GM12878 (cell line): ENCODE measurements around the gene MAGI2. TPM values are rescaled to one million over a fixed set of nuclear protein-coding genes. Genes with fewer than 3 reads are reported as not detected.

Experiments used
- ATAC-seq: fragments of 200-7000 bp; cut with Tn5 transposase; 3 replicates; pipeline ENCODE4 v1.9.1; 2020; ENCODE audit warnings: mild to moderate bottlenecking, moderate library complexity
- BruUV-seq: library from RNA; stranded (reverse); fragments of 400-500 nt; replicated peaks from 2 replicates; lab custom pipeline; 2021; lab: Mats Ljungman, UMichigan
- CTCF ChIA-PET: fragments of 300-600 bp; sonication (Branson Sonifier 250); formaldehyde crosslinking; extraction: SDS; loops from one replicate; lab custom pipeline; 2021; ENCODE audit warnings: inconsistent platforms; lab: Yijun Ruan, JAX
- POLR2A ChIA-PET: fragments of 350-600 bp; formaldehyde crosslinking; extraction: SDS; loops from one replicate; lab custom pipeline; 2021; ENCODE audit warnings: inconsistent platforms; lab: Charles Lee
- RAD21 ChIA-PET: fragments of 300-600 bp; sonication (Branson Sonifier 250); formaldehyde crosslinking; loops from one replicate; lab custom pipeline; 2023; ENCODE audit warnings: antibody characterized with exemption; ENCODE audit not compliant: unreplicated experiment; lab: Charles Lee
- SMC1A ChIA-PET: fragments of 300-600 bp; sonication (Branson Sonifier 250); formaldehyde crosslinking; loops from one replicate; lab custom pipeline; 2023; ENCODE audit not compliant: unreplicated experiment, uncharacterized antibody; lab: Charles Lee
- DNase-seq: peaks from one replicate; pipeline ENCODE4 v3.0.0-alpha.2; 2011; ENCODE audit warnings: low read depth, low spot score
- FAIRE-seq: peaks from 3 replicates; lab custom pipeline; 2011; peaks lifted over from hg19 to GRCh38; lab: Jason Lieb, UNC
- H2AFZ ChIP-seq: 2 replicates; pipeline ENCODE4 v1.6.0; 2011; ENCODE audit warnings: low read depth, low read length, control low read depth; ENCODE audit not compliant: control insufficient read depth
- H3K27ac ChIP-seq: 2 replicates; pipeline ENCODE4 v1.5.1; 2011; ENCODE audit warnings: control low read depth; ENCODE audit not compliant: control insufficient read depth, insufficient read depth
- H3K27me3 ChIP-seq, 2 experiments: replicated peaks in 1 of 2; 2 replicates each; pipeline versions ENCODE4 v1.6.0 to v1.6.1; 2011; ENCODE audit warnings: low read length in 1 of 2; ENCODE audit not compliant: control insufficient read depth in 2 of 2, insufficient read depth in 2 of 2
- H3K36me3 ChIP-seq, 2 experiments: 2 replicates each; pipeline ENCODE4 v1.5.1; 2011; ENCODE audit warnings: low read length in 1 of 2; ENCODE audit not compliant: control insufficient read depth in 2 of 2, insufficient read depth in 2 of 2
- H3K4me1 ChIP-seq: 2 replicates; pipeline ENCODE4 v1.6.1; 2011; ENCODE audit warnings: mild to moderate bottlenecking, low read length, moderate library complexity, mixed read lengths; ENCODE audit not compliant: control insufficient read depth, insufficient read depth
- H3K4me2 ChIP-seq: 2 replicates; pipeline ENCODE4 v1.6.0; 2011; ENCODE audit warnings: control low read depth; ENCODE audit not compliant: control insufficient read depth, insufficient read depth
- H3K4me3 ChIP-seq: fragments of 200-600 bp; sonication (generic); 2 replicates; pipeline ENCODE4 v1.5.1; 2016
- H3K79me2 ChIP-seq: 2 replicates; pipeline ENCODE4 v1.6.0; 2011; ENCODE audit warnings: low read length; ENCODE audit not compliant: control insufficient read depth, insufficient read depth
- H3K9ac ChIP-seq: 2 replicates; pipeline ENCODE4 v1.8.0; 2011; ENCODE audit warnings: low read length, control low read depth, mixed read lengths; ENCODE audit not compliant: control insufficient read depth, insufficient read depth
- H3K9me3 ChIP-seq: replicated peaks from 3 replicates; pipeline ENCODE4 v1.5.1; 2011; ENCODE audit warnings: mild to moderate bottlenecking, low read length; ENCODE audit not compliant: control insufficient read depth, insufficient read depth
- H4K20me1 ChIP-seq: 2 replicates; pipeline ENCODE4 v1.6.0; 2011; ENCODE audit not compliant: control insufficient read depth, insufficient read depth
- BCL11A ChIP-seq: IDR thresholded peaks from 2 replicates; pipeline ENCODE4 v1.6.1; 2011; ENCODE audit warnings: low read depth, low read length
- BMI1 ChIP-seq: fragments of 450-650 bp; IDR thresholded peaks from 2 replicates; pipeline ENCODE4 v1.6.1; 2016; ENCODE audit warnings: mild to moderate bottlenecking, moderate library complexity, borderline replicate concordance
- ETV6 ChIP-seq, 2 experiments: fragments of 450-650 bp in 1 of 2; IDR thresholded peaks in 1 of 2; conservative IDR thresholded peaks in 1 of 2; 2 replicates each; pipeline ENCODE4 v1.6.1; 2014; ENCODE audit warnings: antibody characterized with exemption in 1 of 2, borderline replicate concordance in 1 of 2, low read depth in 1 of 2, mild to moderate bottlenecking in 1 of 2, moderate library complexity in 1 of 2
- HDAC6 ChIP-seq: fragments of 200-600 bp; sonication (generic); IDR thresholded peaks from one replicate; pipeline ENCODE4 v1.8.0; 2017; ENCODE audit warnings: antibody characterized with exemption; ENCODE audit not compliant: unreplicated experiment
- MTA3 ChIP-seq: IDR thresholded peaks from 2 replicates; pipeline ENCODE4 v1.6.1; 2012; ENCODE audit warnings: low read length, inconsistent platforms, borderline replicate concordance
- NFIC ChIP-seq: IDR thresholded peaks from 2 replicates; pipeline ENCODE4 v1.6.1; 2012; ENCODE audit warnings: low read depth, mild to moderate bottlenecking, inconsistent platforms, low read length, moderate library complexity
- SKIL ChIP-seq: fragments of 450-650 bp; IDR thresholded peaks from 2 replicates; pipeline ENCODE4 v1.6.1; 2017; ENCODE audit warnings: mild to moderate bottlenecking, low read depth, inconsistent platforms; ENCODE audit not compliant: poor library complexity, severe bottlenecking
- ZNF384 ChIP-seq: IDR thresholded peaks from 2 replicates; pipeline ENCODE4 v1.6.1; 2012; ENCODE audit warnings: low read depth, mild to moderate bottlenecking, low read length, improper control_type of control experiment, borderline replicate concordance
- WGBS: methylation state at CpG from one replicate; pipeline ENCODE4 v1.1.6; 2016; ENCODE audit warnings: low lambda C conversion rate; ENCODE audit not compliant: insufficient replicate concordance, insufficient coverage; ENCODE audit errors: missing lambda C conversion rate; 5-methylcytosine and 5-hydroxymethylcytosine counted together
- in situ Hi-C: fragments of 300-500 bp; cut with MboI; formaldehyde crosslinking; loops from 9 replicates; pipeline ENCODE4 v1.14.3; 2018; ENCODE audit warnings: mixed read lengths
- intact Hi-C: fragments of 100-400 bp; cut with micrococcal nuclease; formaldehyde crosslinking; loops from one replicate; pipeline ENCODE4 v1.14.2; 2022; ENCODE audit not compliant: unreplicated experiment
- polyA plus RNA-seq, 11 experiments: library from polyadenylated mRNA; depleted of rRNA in 4 of 11; unstranded in 6 of 11; stranded (reverse) in 5 of 11; fragments of >200 nt; fragmentation: Nextera tagmentation in 4 of 11; fragmentation: Illumina TruSeq in 1 of 11; extraction: Ambion mirVana in 4 of 11; extraction: Trizol in 1 of 11; gene quantifications; 1 replicate in 1 of 11; 2 replicates in 10 of 11; pipeline versions ENCODE4 v1.2.1 to v1.2.3, GENCODE V29; 2011 to 2016; ENCODE audit warnings: inconsistent platforms in 2 of 11, missing spikeins in 2 of 11, low read depth in 1 of 11
- total RNA-seq, 4 experiments: library from RNA; depleted of rRNA in 3 of 4; stranded (reverse); fragments of >200 nt in 3 of 4; fragmentation: Illumina TruSeq in 1 of 4; extraction: Trizol in 1 of 4; gene quantifications; 2 replicates each; pipeline versions ENCODE4 v1.2.1 to v1.2.3, GENCODE V29; 2013 to 2021
- TF ChIP-seq, protein P1 (sequence below): IDR thresholded peaks from 2 replicates; pipeline ENCODE4 v1.6.1; 2012; ENCODE audit warnings: mild to moderate bottlenecking, low read depth, low read length

MAGI2 gene
- total and polyA plus RNA-seq, 10 of the 15 experiments (the other 5 are each of a cell fraction or from before 2014, with no cell fraction given): 0.01 to 0.31 (median 0.05) TPM; not detected in 2

DNA sequence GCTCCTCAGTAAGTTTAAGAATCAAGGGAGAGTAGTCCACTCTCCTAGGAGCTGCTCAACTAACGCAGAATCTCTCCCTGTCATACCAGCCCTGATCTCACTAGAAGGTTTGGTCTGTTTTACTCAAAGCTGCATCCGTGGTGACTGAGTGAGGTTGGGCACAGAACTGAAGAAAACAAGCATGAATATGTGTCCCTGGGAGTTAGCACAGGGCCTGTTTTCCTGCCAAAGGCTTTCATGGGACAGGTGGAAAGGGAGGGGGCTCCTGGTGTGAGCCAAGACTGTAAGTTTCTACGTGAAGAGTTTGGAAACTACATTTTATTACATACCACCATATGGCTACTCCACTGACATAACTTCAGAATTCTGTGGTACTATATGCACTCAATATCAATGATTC is 705.9 kb downstream of the MAGI2 start (continued):
- TF ChIP-seq, protein P1, sequence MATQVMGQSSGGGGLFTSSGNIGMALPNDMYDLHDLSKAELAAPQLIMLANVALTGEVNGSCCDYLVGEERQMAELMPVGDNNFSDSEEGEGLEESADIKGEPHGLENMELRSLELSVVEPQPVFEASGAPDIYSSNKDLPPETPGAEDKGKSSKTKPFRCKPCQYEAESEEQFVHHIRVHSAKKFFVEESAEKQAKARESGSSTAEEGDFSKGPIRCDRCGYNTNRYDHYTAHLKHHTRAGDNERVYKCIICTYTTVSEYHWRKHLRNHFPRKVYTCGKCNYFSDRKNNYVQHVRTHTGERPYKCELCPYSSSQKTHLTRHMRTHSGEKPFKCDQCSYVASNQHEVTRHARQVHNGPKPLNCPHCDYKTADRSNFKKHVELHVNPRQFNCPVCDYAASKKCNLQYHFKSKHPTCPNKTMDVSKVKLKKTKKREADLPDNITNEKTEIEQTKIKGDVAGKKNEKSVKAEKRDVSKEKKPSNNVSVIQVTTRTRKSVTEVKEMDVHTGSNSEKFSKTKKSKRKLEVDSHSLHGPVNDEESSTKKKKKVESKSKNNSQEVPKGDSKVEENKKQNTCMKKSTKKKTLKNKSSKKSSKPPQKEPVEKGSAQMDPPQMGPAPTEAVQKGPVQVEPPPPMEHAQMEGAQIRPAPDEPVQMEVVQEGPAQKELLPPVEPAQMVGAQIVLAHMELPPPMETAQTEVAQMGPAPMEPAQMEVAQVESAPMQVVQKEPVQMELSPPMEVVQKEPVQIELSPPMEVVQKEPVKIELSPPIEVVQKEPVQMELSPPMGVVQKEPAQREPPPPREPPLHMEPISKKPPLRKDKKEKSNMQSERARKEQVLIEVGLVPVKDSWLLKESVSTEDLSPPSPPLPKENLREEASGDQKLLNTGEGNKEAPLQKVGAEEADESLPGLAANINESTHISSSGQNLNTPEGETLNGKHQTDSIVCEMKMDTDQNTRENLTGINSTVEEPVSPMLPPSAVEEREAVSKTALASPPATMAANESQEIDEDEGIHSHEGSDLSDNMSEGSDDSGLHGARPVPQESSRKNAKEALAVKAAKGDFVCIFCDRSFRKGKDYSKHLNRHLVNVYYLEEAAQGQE: no peak
- TF ChIP-seq SKIL (no peak), ZNF384 (no peak)
- TF ChIP-seq, all 136 proteins: peak for 0

- no peak for ATAC-seq
- RAD21 ChIA-PET: no interaction called here
- H3K27ac ChIP-seq: no peak overlapping the region
- no peaks in the 10 kb centered on the region for H4K20me1 ChIP-seq
- TF ChIP-seq BCL11A (no peak), BMI1 (no peak), HDAC6 (no peak), NFIC (no peak), MTA3 (no peak), ETV6 (conservative IDR thresholded peaks at IDR 0.05 in 1 of 2, IDR thresholded peaks at IDR 0.05 in 1 of 2; ENCODE audit: borderline replicate concordance in 1 of 2, low read depth in 1 of 2) (no peak)
- SMC1A ChIA-PET: interaction anchor here (1.7 kb wide), 1 partner anchor 20 kb away, joined by 5 read pairs; no protein-coding TSS in a partner anchor
- 0% methylated on average over 2 of the region's 2 CpGs for WGBS
- DNase-seq: no peak
- no TSS peak for BruUV-seq
- CTCF ChIA-PET: no interaction called here
- no peak overlapping the region for H3K9ac ChIP-seq
- no peak overlapping the region for H2AFZ ChIP-seq
- H3K4me3 ChIP-seq: no peak overlapping the region
- FAIRE-seq: no peak
- H3K79me2 ChIP-seq: no peaks in the 10 kb centered on the region
- POLR2A ChIA-PET: no interaction called here
- H3K36me3 ChIP-seq: no peaks in the 10 kb centered on the region
- H3K9me3 ChIP-seq: no peaks in the 10 kb centered on the region
- H3K27me3 ChIP-seq: no peaks in the 10 kb centered on the region
- H3K4me2 ChIP-seq: no peak overlapping the region
- intact Hi-C loops (no loop called here), in situ Hi-C loops (no loop called here)
- H3K4me1 ChIP-seq: no peaks in the 10 kb centered on the region
Measured at GRCh38 chr7:78746301-78746700, 707.2 kb downstream of the MAGI2 start.
